M059J (cell line): Measurements from ENCODE around the gene EMC1. TPM values are rescaled to one million over a fixed set of nuclear protein-coding genes. Genes with fewer than 3 reads are reported as not detected.
A peak's percentile ranks its signal among the peaks of the same experiment; 100 is the strongest.
"Not testable (repeated sequence)": the region's sequence is repeated elsewhere in the genome, so short reads cannot be mapped to it uniquely, and the experiment has no call there.

Source experiments
- DNase-seq: peaks from one replicate; pipeline ENCODE4 v3.0.0-alpha.2; 2012; ENCODE audit warnings: low read depth
- total RNA-seq: library from RNA; depleted of rRNA; stranded (reverse); fragments of >200 nt; shearing (Covaris generic); gene quantifications from 2 replicates; pipeline ENCODE4 v1.2.3, GENCODE V29; 2014; rRNA removed

Gene EMC1
- total RNA-seq, 1 experiment from 2014 or later: 120 TPM

- no peak for DNase-seq
These were observed 60.9 kb downstream of the EMC1 start for GRCh38 chr1:19190468-19190867.

GRCh38 chr1:19189270-19189669, 62.1 kb downstream of the EMC1 start:
- DNase-seq: no peak

GRCh38 chr1:19187852-19188251, 63.5 kb downstream of the EMC1 start:
- no peak for DNase-seq

GRCh38 chr1:19186001-19186400, 65.3 kb downstream of the EMC1 start:
- no peak for DNase-seq

GRCh38 chr1:19182223-19182622, 69.1 kb downstream of the EMC1 start:
- no peak for DNase-seq

- DNase-seq: not testable (repeated sequence)
These were observed 71.1 kb downstream of the EMC1 start for GRCh38 chr1:19180265-19180657.

GRCh38 chr1:19179597-19180264, 71.6 kb downstream of the EMC1 start:
- peak; percentile 24 for DNase-seq

GRCh38 chr1:19178734-19179398, 72.5 kb downstream of the EMC1 start:
- DNase-seq: no peak

GRCh38 chr1:19177811-19178210, 73.5 kb downstream of the EMC1 start:
- DNase-seq: no peak

GRCh38 chr1:19169642-19170041, 81.7 kb downstream of the EMC1 start:
- peak; percentile 39 for DNase-seq

- no peak for DNase-seq
These were observed 84.2 kb downstream of the EMC1 start for GRCh38 chr1:19167140-19167539.

- peak; percentile 15 for DNase-seq
These were observed 85.3 kb downstream of the EMC1 start for GRCh38 chr1:19166066-19166465.

Other genes with a start within 250 kb of the EMC1 start
- gene UBR4, start 41.3 kb downstream of the EMC1 start, total RNA-seq: 40.0 and 86.1 TPM in 2 replicates
- 34.9 and 35.0 TPM in 2 replicates for gene MRTO4, start 281 bp upstream of the EMC1 start, total RNA-seq
- 0.37 TPM in 1 of 2 replicates, not detected in the other for gene AKR7A3, start 37.2 kb upstream of the EMC1 start, total RNA-seq
- 110 and 121 TPM in 2 replicates for gene AKR7A2, start 60.6 kb upstream of the EMC1 start, total RNA-seq
- 16.2 and 26.3 TPM in 2 replicates for gene SLC66A1, start 60.8 kb upstream of the EMC1 start, total RNA-seq
- gene CAPZB, start 234.0 kb upstream of the EMC1 start, total RNA-seq: 183 and 192 TPM in 2 replicates